NT2/D1 (cell line): ENCODE measurements around the gene BSPRY.

Source experiments
- SUZ12 ChIP-seq: IDR thresholded peaks from 2 replicates; pipeline ENCODE4 v1.6.1; 2011; ENCODE audit not compliant: insufficient read length, insufficient read depth; ENCODE audit errors: extremely low read depth
- YY1 ChIP-seq: IDR thresholded peaks from 2 replicates; pipeline ENCODE4 v1.6.1; 2011; ENCODE audit not compliant: insufficient read length, insufficient read depth
- ZNF274 ChIP-seq: IDR thresholded peaks from 2 replicates; pipeline ENCODE4 v1.6.1; 2011; ENCODE audit warnings: mild to moderate bottlenecking, low read depth, low read length

- TF ChIP-seq ZNF274, result no peak
- no peak for TF ChIP-seq SUZ12
- no peak for TF ChIP-seq YY1
Measured at GRCh38 chr9:113343732-113344231, 5.6 kb upstream of the BSPRY start.
